ENCODE measurements around the gene AOAH. TPM values are rescaled to one million over a fixed set of nuclear protein-coding genes. Genes with fewer than 3 reads are reported as not detected.

AOAH gene
- total RNA-seq, 1 donor from 2014 or later, result not detected

- Mint-ChIP-seq H3K27ac (ENCODE audit: unreplicated experiment) (no peak overlapping the region), H3K9me3 (no peaks in the 10 kb centered on the region), H3K4me1 (no peaks in the 10 kb centered on the region), H3K27me3 (ENCODE audit: low read depth) (no peaks in the 10 kb centered on the region), H3K36me3 (ENCODE audit: low read depth) (no peaks in the 10 kb centered on the region), H3K4me3 (no peak overlapping the region)
- TF ChIP-seq CTCF (conservative IDR thresholded peaks at IDR 0.05), result no peak
- DNase-seq (ENCODE audit: low read depth, low spot score), result no peak
These were observed 200.8 kb downstream of the AOAH start for GRCh38 chr7:36523371-36524101.

GRCh38 chr7:36522453-36523007 is 201.8 kb downstream of the AOAH start:
- H3K9me3 Mint-ChIP-seq, result no peaks in the 10 kb centered on the region
- no peak overlapping the region for H3K27ac Mint-ChIP-seq (ENCODE audit: unreplicated experiment)
- H3K27me3 Mint-ChIP-seq (ENCODE audit: low read depth), result no peaks in the 10 kb centered on the region
- H3K36me3 Mint-ChIP-seq (ENCODE audit: low read depth), result no peaks in the 10 kb centered on the region
- no peak for TF ChIP-seq CTCF (conservative IDR thresholded peaks at IDR 0.05)
- H3K4me3 Mint-ChIP-seq, result no peak overlapping the region
- DNase-seq (ENCODE audit: low read depth, low spot score), result no peak
- H3K4me1 Mint-ChIP-seq, result no peaks in the 10 kb centered on the region

- TF ChIP-seq CTCF (conservative IDR thresholded peaks at IDR 0.05), result no peak
- H3K27me3 Mint-ChIP-seq (ENCODE audit: low read depth), result no peaks in the 10 kb centered on the region
- no peaks in the 10 kb centered on the region for H3K9me3 Mint-ChIP-seq
- H3K4me3 Mint-ChIP-seq, result no peak overlapping the region
- DNase-seq (ENCODE audit: low read depth, low spot score), result no peak
- H3K4me1 Mint-ChIP-seq, result no peaks in the 10 kb centered on the region
- no peaks in the 10 kb centered on the region for H3K36me3 Mint-ChIP-seq (ENCODE audit: low read depth)
- no peak overlapping the region for H3K27ac Mint-ChIP-seq (ENCODE audit: unreplicated experiment)
These were observed 202.4 kb downstream of the AOAH start for GRCh38 chr7:36521911-36522310.

GRCh38 chr7:36521133-36521532 is 203.2 kb downstream of the AOAH start:
- Mint-ChIP-seq H3K9me3 (no peaks in the 10 kb centered on the region), H3K27ac (ENCODE audit: unreplicated experiment) (no peak overlapping the region), H3K4me3 (no peak overlapping the region), H3K36me3 (ENCODE audit: low read depth) (no peaks in the 10 kb centered on the region), H3K4me1 (peaks cover 6% of the 10 kb centered on the region), H3K27me3 (ENCODE audit: low read depth) (no peaks in the 10 kb centered on the region)
- no peak for DNase-seq (ENCODE audit: low read depth, low spot score)
- no peak for TF ChIP-seq CTCF (conservative IDR thresholded peaks at IDR 0.05)

GRCh38 chr7:36515847-36516246 is 208.4 kb downstream of the AOAH start:
- Mint-ChIP-seq H3K27ac (ENCODE audit: unreplicated experiment) (no peak overlapping the region), H3K4me1 (peaks cover 10% of the 10 kb centered on the region), H3K27me3 (ENCODE audit: low read depth) (no peaks in the 10 kb centered on the region), H3K9me3 (peaks cover 2% of the 10 kb centered on the region), H3K4me3 (no peak overlapping the region), H3K36me3 (ENCODE audit: low read depth) (no peaks in the 10 kb centered on the region)
- no peak for TF ChIP-seq CTCF (conservative IDR thresholded peaks at IDR 0.05)
- DNase-seq (ENCODE audit: low read depth, low spot score), result no peak
